ACHN (cell line): ENCODE results near the gene MRGPRG.
"Not testable (repeated sequence)": the region's sequence is repeated elsewhere in the genome, so short reads cannot be mapped to it uniquely, and the experiment has no call there.

Experiments used
- DNase-seq: peaks from one replicate; pipeline ENCODE4 v3.0.0-alpha.2; 2015
- in situ Hi-C: cut with HindIII; loops from 2 replicates; pipeline ENCODE4 v1.10.0; 2017; ENCODE audit warnings: low sequenced_read_pairs, low pct_ligation_motif_present, low pct_unique_long_range_greater_than_20kb

MRGPRG gene

DNA sequence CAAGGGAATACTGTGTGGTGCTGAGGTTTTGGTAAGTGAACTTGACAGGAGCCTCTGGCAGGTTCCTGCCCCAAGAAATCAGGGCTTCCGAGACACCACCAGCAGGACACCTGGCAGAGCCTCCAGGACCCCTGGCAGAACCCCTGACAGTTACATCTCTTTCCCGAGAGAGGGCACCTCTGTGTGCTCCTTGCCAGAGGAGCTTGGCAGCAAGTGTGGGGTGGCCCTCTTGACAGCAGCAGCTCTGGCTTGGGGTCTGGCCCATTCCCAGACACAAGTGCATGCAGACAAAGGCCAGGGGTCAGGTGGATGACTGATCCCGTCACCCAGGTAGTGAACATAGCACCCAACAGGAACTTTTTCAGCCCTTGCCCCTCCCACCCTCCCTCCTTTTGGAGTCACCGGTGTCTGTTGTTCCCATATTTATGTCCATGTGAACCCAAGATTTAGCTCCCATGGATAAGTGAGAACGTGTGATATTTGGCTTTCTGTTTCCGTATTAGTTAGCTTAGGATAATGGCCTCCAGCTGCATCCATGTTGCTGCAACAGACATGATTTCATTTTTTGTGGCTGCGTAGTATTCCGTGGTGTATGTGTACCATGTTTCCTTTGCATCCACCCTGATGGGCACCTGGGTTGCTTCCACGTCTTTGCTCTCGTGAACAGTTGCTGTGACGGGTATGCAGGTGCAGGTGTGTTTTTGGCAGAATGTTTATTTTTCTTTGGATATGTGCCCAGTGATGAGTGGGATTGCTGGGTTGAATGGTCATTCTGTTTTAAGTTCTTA is 32.3 kb downstream of the MRGPRG start:
- in situ Hi-C loops = no loop called here
- DNase-seq = no peak

DNA sequence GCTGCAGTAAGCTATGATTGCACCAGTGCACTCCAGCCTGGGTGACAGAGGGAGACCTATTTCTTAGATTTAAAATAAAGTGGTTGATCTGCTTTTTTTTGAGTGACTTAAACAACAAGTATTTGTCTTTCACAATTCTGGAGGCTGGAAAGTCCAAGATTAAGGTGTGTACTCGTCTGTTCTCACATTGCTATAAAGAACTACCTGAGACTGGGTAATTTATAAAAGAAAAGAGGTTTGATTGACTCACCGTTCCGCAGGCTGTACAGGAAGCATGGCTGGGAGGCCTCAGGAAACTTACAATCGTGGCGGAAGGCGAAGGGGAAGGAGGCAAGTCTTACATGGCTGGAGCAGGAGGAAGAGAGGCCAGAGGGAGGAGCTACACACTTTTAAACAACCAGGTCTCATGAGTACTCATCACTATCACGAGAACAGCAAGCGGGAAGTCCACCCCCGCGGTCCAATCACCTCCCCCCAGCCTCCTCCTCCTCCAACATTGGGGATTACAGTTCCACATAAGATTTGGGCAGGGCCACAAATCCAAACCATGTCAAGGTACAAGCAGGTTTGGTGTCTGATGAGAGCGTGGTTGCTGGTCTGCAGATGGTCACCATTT is 33.8 kb downstream of the MRGPRG start:
- no peak for DNase-seq
- in situ Hi-C loops = no loop called here

DNA sequence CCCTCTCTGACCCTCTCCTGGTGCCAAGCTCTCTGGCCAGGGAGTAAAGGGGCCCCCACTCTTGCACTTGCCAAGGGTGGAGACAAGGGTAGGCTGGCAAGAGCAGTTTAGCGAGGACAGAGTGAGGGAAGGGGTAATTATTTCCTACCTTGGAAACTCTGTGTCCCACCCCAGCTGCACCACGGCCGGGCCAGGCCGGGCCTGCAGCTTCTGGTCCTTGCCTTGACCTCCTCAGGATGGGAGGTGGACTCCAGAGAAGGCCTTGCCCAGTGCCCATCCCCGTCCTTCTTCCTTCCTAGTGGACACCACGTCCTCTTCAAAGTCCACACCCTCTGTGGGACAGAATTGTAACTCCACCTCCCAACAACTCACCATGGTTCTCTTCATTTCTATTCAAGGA is 35.1 kb downstream of the MRGPRG start:
- no peak for DNase-seq
- in situ Hi-C loops = no loop called here

DNA sequence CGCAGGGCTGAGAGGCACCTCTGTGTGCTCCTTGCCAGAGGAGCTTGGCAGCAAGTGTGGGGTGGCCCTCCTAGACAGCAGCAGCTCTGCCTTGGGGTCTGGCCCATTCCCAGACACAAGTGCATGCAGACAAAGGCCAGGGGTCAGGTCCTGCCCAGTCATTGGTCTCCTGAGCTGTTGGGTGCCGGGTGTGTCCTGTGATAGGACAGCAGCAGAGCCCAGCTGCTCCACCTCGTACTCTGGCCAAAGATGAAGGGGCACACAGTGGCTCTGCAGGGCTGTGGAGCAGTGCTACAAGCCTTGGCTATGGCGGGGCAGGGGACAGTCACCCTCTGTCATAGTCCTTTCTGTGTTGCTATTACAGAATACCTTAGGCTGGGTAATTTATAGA is 36.2 kb downstream of the MRGPRG start:
- in situ Hi-C loops = no loop called here
- no peak for DNase-seq

DNA sequence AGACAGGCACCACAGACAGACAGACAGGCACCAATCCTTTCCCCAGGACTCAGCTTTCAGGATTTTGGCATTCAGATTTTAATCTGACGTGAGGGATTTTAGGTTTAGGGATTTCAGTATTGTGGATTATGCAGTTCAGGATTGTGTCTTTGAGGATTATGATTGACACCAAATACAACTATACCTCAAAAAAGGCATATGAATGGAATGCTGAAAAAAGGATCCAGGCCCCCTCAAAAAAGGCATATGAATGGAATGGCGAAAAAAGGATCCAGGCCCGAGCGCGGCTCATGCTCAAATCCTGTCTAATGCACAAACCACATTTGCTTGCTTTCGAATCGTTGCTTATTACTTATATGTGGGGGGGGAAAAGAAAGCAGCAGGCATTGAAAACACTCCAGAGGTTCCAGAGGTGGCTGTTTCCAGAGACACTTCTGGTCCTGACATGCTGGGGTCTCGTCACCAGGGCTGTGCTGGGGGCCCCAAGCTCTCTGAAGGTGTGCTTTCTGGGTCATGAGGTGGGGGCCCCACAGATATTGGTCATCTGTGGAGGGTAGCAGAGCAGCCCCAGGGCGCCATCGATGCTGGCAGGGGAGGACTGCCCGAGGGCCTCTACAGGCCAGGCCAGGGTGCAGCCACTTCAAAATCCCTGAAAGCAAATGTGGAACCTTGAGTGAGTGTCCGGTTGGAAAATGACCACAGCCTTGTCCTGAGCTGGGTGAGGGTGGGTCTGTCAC is 36.7 kb downstream of the MRGPRG start:
- in situ Hi-C loops = no loop called here

DNA sequence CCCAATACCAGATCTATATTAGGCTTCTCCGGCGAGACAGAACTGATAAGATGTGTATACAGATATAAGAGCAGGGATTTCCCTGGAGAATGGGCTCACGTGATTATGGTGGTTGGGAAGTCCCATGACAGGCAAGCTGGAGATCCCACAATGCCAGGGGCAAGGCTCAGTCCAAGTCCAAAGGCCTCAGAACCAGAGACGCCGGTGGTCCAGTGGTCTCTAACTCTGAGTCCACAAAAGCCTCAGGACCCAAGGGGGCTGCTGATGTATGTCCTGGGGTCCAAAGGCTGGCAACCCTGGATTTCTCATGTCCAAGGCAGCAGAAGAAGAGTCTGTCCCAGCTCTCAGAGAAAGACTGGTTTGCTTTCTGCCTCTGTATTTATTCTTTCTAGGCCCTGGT is 37.7 kb downstream of the MRGPRG start:
- no peak for DNase-seq
- in situ Hi-C loops = no loop called here

More for the DNA sequence above, 36.7 kb downstream of the MRGPRG start:
- DNase-seq = no peak

DNA sequence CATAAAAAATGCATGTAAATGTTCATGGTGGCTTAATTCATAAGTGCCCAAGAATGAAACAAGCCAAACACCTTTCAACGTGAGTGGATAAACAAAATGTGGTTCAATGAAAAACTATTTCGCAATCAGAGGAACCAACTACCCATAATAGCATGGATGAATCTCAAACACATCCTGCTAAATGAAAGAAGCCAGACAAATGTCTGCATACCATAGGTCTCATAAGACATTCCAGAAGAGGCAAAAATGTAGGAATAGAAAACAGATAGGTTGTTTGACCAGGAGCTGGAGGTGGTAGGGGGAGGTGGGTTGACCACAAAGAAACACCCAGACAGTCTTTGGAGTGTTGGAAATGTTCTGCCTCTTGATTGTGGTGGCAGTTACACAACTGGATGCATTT is 40.3 kb downstream of the MRGPRG start:
- in situ Hi-C loops = no loop called here
- DNase-seq = no peak

DNA sequence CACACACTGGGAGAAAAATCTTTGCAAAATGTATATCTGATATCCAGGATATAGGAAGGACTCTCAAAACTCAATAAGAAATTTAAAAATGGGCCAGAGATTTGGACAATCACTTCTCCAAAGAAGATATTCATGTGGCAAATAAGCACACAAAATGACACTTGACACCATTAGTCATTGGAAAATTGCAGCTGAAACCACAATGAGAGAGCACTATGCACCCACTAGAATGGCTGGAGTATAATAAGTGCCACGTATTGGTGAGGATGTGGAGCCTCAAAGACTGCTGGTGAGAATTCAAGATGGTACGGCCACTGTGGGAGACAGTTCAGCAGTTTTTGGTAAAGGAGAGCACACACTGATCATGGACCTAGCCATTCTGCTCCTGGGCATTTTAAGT is 40.7 kb downstream of the MRGPRG start:
- DNase-seq = no peak
- in situ Hi-C loops = no loop called here

DNA sequence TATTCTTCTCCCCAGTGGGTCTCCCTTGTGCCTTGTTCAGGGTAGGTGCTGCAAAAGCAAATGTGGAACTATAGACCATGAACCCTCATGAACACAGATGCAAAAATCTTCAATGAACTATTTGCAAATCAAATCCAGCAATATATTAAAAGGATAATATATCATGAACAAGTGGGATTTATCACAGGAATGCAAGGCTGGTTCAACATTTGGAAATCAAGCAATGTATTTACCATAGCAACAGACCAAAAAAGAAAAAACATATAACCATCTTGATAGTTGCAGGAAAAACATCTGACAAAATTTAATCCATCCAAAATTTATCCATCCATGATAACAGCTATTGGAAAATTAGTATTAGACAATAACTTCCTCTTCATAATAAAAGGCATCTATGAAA is 42.1 kb downstream of the MRGPRG start:
- in situ Hi-C loops = no loop called here
- no peak for DNase-seq

DNA sequence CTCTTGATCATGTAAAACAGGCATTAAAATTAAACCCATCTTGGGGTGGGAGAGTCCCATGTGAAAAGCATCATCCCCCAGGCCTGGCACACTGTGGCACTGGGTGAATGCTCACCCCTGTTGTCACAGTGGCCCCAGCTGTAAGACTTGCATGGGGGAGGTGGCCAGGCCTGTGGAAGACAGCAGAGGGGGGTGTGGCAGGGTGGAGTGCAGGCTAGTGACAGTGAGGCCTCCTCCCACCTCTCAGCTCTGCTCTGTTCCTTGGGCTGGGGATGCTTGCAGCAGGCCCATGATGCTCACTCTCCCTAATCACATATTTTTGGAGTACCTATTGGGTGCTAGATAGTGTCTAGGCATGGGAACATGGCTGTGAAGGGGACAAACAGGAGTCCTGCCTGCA is 43.4 kb downstream of the MRGPRG start:
- DNase-seq = no peak
- in situ Hi-C loops = no loop called here

DNA sequence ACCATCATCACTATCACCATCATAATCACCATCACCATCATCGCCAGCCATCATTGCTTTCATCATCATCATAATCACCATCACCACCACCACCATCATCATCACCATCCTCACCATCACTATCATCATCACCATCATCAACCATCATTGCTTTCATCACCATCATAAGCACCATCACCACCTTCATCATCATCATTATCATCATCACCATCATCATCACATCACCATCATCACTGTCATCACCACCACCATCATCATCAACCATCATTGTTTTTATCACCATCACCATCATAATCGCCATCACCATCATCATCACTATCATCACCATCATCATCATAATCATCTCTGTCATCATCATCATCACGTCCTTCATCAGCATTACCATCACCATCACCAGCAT is 44.2 kb downstream of the MRGPRG start:
- in situ Hi-C loops = no loop called here

DNA sequence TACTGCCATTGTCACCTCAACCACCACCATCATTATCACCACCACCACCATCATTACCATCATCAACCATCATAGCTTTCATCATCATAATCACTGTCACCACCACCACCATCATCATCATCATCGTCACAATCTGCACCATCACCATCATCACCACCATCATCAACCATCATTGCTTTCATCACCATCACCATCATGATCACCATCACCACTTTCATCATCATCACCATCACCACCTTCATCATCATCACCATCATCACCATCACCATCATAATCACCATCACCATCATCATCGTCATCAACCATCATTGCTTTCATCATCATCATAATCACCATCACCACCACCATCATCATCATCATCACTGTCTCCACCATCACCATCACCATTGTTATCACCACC is 44.8 kb downstream of the MRGPRG start:
- in situ Hi-C loops = no loop called here
- DNase-seq = no peak

More for the DNA sequence above, 44.2 kb downstream of the MRGPRG start:
- no peak for DNase-seq

DNA sequence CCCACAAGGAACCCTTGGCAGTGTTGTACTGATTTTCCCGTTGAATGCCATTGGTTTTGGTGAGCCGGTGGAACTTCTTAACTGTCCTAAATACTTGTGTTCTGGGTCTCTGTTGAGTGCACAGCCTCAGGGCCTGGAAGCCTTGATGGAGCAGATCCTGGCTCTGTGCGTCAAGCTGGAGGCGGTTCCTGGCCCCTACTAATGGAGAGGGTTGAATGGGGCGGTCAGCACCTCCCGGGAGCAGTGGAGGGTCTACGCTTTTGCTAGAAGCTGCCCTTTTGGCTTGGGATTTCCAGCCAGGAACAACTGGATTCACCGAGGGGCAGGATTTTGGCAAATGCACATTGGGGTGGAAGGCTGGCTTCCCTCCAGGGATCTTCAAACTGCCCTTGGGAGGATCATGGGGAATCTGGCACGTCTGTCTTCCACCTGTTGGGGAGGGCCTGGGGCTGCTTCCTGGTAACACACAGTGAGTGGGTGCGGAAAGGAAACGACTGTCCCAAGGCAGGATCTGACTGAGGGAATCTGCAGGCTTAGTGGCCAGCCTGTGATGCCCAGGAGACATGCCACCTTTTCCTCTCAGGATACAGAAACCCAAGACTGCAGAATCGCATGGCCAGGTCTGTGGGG is 46.6 kb downstream of the MRGPRG start:
- in situ Hi-C loops = no loop called here
- DNase-seq = no peak

DNA sequence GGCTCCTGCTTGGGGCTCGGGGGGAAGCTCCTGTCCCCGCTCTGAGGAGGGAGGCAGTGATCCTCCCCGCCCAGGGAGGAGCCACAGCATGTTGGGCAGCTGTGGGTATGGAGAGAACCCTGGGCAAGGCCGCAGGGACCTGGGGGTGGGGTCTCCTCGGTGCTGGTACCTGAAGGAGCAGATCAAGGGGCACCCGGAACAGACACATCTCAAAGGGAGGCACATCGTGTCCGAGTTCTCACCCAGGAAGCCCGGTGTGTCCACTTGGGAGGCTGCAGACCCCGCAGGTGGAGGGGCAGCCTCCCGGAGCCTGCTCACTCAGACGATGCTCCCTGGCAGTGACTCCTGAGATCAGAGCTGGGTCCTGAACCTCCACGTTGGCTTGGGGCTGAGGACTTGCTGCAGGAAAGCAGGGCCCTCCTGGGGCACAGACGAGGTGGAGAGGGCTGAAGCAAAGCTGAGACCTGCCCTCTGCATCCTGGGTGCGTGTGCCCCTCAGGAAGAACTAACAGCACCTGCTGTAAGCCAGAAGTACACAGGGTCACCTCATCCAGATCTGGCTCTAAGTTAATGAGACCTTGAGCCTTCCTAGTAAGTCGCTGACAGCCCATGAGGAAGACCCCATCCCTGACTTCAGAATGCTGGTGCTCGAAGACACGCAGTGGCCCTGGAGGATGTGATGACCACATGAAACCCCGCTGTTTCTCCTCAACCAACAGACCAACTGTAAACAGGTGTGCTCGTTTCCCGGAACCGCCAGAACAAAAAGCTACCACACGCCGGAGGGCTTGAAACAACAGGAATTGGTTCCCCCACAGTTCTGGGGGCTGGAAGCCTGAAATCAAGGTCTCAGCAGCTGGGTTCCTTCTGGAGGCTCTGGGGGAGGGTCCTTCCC is 47.6 kb downstream of the MRGPRG start:
- DNase-seq = no peak
- in situ Hi-C loops = no loop called here

DNA sequence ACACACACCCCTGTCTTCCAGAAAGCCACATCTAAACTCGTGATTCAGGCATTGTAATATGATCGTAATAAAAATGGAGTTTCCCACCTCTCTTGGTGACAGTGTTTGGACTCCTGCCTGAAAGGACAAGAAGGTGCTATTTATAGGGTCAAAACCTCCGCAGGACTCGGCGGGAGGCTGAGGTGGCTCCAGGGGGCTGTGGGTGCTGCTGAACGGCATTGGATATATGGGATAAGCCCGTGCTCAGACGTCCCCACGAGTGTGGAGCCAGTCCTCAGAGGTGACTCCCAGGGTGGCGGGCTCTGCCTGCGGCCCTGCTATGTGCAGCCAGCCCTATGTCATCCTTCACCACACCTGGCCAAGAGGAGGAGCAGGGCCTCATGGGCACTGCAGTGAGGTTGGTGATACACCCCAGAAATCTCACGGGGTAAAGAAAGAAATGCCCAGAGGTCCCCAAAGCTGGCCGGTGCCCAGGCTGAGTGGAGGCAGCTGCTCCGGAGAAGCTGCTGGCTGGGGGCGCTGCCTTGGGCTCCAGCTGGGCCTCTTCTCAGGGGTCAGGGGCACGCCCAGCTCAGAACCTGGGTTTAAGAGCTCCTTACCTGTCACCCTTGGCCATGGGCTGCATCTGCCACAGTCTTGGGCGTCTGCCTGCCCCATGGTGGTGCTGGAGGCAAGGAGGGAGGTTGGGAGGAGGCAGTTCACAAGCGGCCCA is 48.4 kb downstream of the MRGPRG start:
- in situ Hi-C loops = no loop called here
- no peak for DNase-seq

DNA sequence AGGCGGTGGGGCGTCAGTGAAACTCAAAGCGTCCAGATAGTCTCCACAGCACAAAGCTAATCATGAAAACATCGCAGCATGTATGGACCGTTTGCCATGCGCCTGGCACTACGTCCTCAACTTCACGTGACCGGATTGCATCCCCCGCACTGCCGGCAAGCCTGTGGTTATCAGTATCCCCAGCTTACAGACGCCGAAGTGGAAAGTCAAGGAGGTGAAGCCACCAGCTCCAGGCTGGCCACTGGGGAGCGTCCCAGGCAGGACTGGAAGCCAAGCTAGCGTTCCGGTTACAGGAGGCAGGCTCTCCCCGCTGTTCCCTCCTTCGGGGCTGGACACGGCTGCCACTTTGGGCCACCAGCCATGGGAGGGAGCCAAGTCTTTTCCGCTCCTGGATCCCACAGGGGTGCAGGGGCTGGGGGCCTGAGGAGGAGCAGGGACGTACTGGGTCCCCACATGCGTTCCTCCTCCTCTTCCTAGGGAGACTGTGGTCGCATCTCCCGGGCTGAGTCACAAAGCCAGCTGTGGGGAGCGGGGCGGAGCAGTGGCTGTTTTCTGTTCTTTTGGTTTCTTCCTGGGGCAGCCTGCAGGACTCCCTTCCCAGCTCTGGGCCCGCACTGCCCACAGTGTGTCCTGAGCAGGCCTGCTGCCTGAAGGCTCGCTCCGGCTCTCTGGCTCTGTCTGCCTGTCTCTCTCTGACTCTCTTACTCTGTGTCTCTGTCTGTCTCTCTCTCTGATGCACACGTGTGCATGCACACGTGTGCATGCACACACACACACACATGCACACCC is 49.2 kb downstream of the MRGPRG start:
- no peak for DNase-seq
- in situ Hi-C loops = no loop called here

DNA sequence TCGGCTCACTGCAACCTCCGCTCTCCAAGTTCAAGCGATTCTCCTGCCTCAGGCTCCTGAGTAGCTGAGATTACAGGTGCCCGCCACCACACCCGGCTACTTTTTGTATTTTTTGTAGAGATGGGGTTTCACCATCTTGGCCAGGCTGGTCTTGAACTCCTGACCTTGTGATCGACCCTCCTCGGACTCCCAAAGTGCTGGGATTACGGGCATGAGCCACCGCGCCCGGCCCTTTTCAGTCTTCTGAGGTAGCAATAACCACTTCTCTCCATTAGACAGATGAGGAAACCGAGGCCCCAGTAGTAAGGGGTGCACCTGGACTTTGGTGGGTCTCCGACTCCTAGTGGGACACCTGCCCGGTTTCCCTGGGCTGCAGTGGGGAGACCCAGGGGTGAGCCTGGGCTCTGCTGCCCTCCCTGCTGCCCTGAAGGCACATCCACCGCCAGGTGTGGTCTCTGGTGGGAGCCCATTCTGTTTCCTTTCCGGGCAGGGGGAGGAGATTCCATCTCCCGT is 49.8 kb downstream of the MRGPRG start:
- DNase-seq, in situ Hi-C loops: not testable (repeated sequence)
